HepG2 (cell line): Measurements from ENCODE around the gene RAB20. TPM values are rescaled to one million over a fixed set of nuclear protein-coding genes. Genes with fewer than 3 reads are reported as not detected.

ENCODE experiments used
- ARHGAP35 ChIP-seq: sonication (generic); formaldehyde crosslinking; IDR thresholded peaks from 2 replicates; pipeline ENCODE4 v1.9.0; 2022; ENCODE audit warnings: mild to moderate bottlenecking, inconsistent platforms, moderate library complexity, missing genetic modification reagents, borderline replicate concordance
- ATM ChIP-seq: fragments of 450-650 bp; IDR thresholded peaks from 2 replicates; pipeline ENCODE4 v1.7.1; 2017; ENCODE audit warnings: mild to moderate bottlenecking, borderline replicate concordance
- CEBPB ChIP-seq: IDR thresholded peaks from 2 replicates; pipeline ENCODE4 v1.6.1; 2011; ENCODE audit warnings: low read depth, low read length, improper control_type of control experiment, borderline replicate concordance
- CEBPG ChIP-seq: IDR thresholded peaks from 2 replicates; pipeline ENCODE4 v1.6.1; 2016
- EHMT2 ChIP-seq: fragments of 200-600 bp; sonication (generic); IDR thresholded peaks from 2 replicates; pipeline ENCODE4 v1.7.0; 2017; ENCODE audit warnings: antibody characterized with exemption, low read depth, low read length, borderline replicate concordance
- ELF3 ChIP-seq: IDR thresholded peaks from 2 replicates; pipeline ENCODE4 v1.6.1; 2016; ENCODE audit warnings: missing genetic modification reagents, missing compliant biosample characterization
- EZH2 ChIP-seq: conservative IDR thresholded peaks from 2 replicates; pipeline ENCODE4 v1.6.1; 2012; ENCODE audit warnings: mild to moderate bottlenecking, low read depth, low read length, moderate library complexity
- GPBP1L1 ChIP-seq: sonication (generic); formaldehyde crosslinking; IDR thresholded peaks from 2 replicates; pipeline ENCODE4 v1.5.0; 2020; ENCODE audit warnings: mild to moderate bottlenecking, missing genetic modification reagents
- HOXA9 ChIP-seq: sonication (generic); formaldehyde crosslinking; IDR thresholded peaks from 2 replicates; pipeline ENCODE4 v1.8.1; 2022; ENCODE audit warnings: missing genetic modification reagents, mild to moderate bottlenecking, moderate library complexity, borderline replicate concordance
- POLR2AphosphoS2 ChIP-seq: IDR thresholded peaks from 2 replicates; pipeline ENCODE4 v1.6.1; 2011; ENCODE audit warnings: low read depth, low read length, improper control_type of control experiment
- RFX3 ChIP-seq: IDR thresholded peaks from 2 replicates; pipeline ENCODE4 v1.6.1; 2016; ENCODE audit warnings: missing biosample characterization, missing genetic modification reagents
- SAP130 ChIP-seq: IDR thresholded peaks from 2 replicates; pipeline ENCODE4 v1.6.1; 2016; ENCODE audit warnings: low read depth
- SP5 ChIP-seq: IDR thresholded peaks from 2 replicates; pipeline ENCODE4 v1.6.1; 2016; ENCODE audit warnings: low read depth, borderline replicate concordance
- STAG1 ChIP-seq: sonication (generic); formaldehyde crosslinking; IDR thresholded peaks from 2 replicates; pipeline ENCODE4 v1.4.0; 2020; ENCODE audit warnings: missing genetic modification reagents
- TEF ChIP-seq: sonication (generic); formaldehyde crosslinking; IDR thresholded peaks from 2 replicates; pipeline ENCODE4 v1.5.0; 2020; ENCODE audit warnings: missing genetic modification reagents
- TGIF2 ChIP-seq: IDR thresholded peaks from 2 replicates; pipeline ENCODE4 v1.6.1; 2016; ENCODE audit warnings: control low read depth, missing compliant biosample characterization
- ZFAT ChIP-seq: sonication (generic); formaldehyde crosslinking; conservative IDR thresholded peaks from 2 replicates; pipeline ENCODE4 v1.8.1; 2023; ENCODE audit warnings: missing genetic modification reagents, inconsistent platforms
- ZFP90 ChIP-seq: sonication (generic); formaldehyde crosslinking; IDR thresholded peaks from 2 replicates; pipeline ENCODE4 v1.8.0; 2022; ENCODE audit warnings: missing genetic modification reagents, mild to moderate bottlenecking, inconsistent platforms, borderline replicate concordance
- ZFP91 ChIP-seq: sonication (generic); formaldehyde crosslinking; IDR thresholded peaks from 2 replicates; pipeline ENCODE4 v1.9.0; 2022; ENCODE audit warnings: missing genetic modification reagents, mild to moderate bottlenecking, borderline replicate concordance
- ZNF143 ChIP-seq: sonication (generic); formaldehyde crosslinking; IDR thresholded peaks from 2 replicates; pipeline ENCODE4 v1.4.0; 2020; ENCODE audit warnings: missing genetic modification reagents
- ZNF232 ChIP-seq: sonication (generic); formaldehyde crosslinking; IDR thresholded peaks from 2 replicates; pipeline ENCODE4 v1.4.0; 2020; ENCODE audit warnings: missing genetic modification reagents, borderline replicate concordance
- ZNF256 ChIP-seq: sonication (generic); formaldehyde crosslinking; conservative IDR thresholded peaks from 2 replicates; pipeline ENCODE4 v1.4.0; 2020; ENCODE audit warnings: missing genetic modification reagents
- ZNF335 ChIP-seq: sonication (generic); formaldehyde crosslinking; IDR thresholded peaks from 2 replicates; pipeline ENCODE4 v1.4.0; 2020; ENCODE audit warnings: missing genetic modification reagents
- ZNF362 ChIP-seq: sonication (generic); formaldehyde crosslinking; IDR thresholded peaks from 2 replicates; pipeline ENCODE4 v1.4.0; 2020; ENCODE audit warnings: missing genetic modification reagents, mild to moderate bottlenecking, borderline replicate concordance
- ZNF512 ChIP-seq: sonication (generic); formaldehyde crosslinking; IDR thresholded peaks from 2 replicates; pipeline ENCODE4 v1.4.0; 2020; ENCODE audit warnings: mild to moderate bottlenecking, missing genetic modification reagents
- ZNF652 ChIP-seq: IDR thresholded peaks from 2 replicates; pipeline ENCODE4 v1.6.1; 2016; ENCODE audit warnings: low read depth, borderline replicate concordance
- polyA plus RNA-seq, 8 experiments: library from polyadenylated mRNA; depleted of rRNA in 3 of 8; stranded (reverse) in 7 of 8; unstranded in 1 of 8; fragments of >200 nt; fragmentation: Illumina TruSeq in 4 of 8; extraction: Trizol in 4 of 8; gene quantifications; 2 replicates each; pipeline versions ENCODE4 v1.2.1 to v1.2.3, GENCODE V29; 2011 to 2016; ENCODE audit warnings: low read depth in 4 of 8, missing spikeins in 1 of 8, mixed read lengths in 1 of 8; ENCODE audit not compliant: insufficient read depth in 1 of 8
- total RNA-seq, 5 experiments: library from RNA; depleted of rRNA; stranded (reverse); fragments of >200 nt; fragmentation: Illumina TruSeq; extraction: Trizol; gene quantifications; 2 replicates each; pipeline ENCODE4 v1.2.3, GENCODE V29; 2016; ENCODE audit warnings: low read depth in 1 of 5

The RAB20 gene
- total and polyA plus RNA-seq, 2 of the 13 experiments (the other 11 are each of a cell fraction or from before 2014, with no cell fraction given), result 15.6 to 30.5 TPM

- TF ChIP-seq ZNF512 (CRISPR knock-in tag) (no peak), EHMT2 (no peak), CEBPB (0 out of 2 replicates have a peak, but pooled peaks have one; percentile 26), CEBPG (CRISPR knock-in tag) (peak; percentile 39; the same call in 1 of the 2 replicates), EZH2 (no peak), TEF (no peak), ZNF335 (no peak), SP5 (no peak), STAG1 (CRISPR knock-in tag) (peak; percentile 84), ZNF143 (CRISPR knock-in tag) (no peak), ZFP90 (CRISPR knock-in tag) (no peak), ZNF652 (CRISPR knock-in tag) (no peak), ZFAT (no peak), GPBP1L1 (CRISPR knock-in tag) (no peak), ZNF256 (CRISPR knock-in tag) (no peak), TGIF2 (0 out of 2 replicates have a peak, but pooled peaks have one; percentile 18), ELF3 (CRISPR knock-in tag) (0 out of 2 replicates have a peak, but pooled peaks have one; percentile 23), ATM (no peak), ZFP91 (CRISPR knock-in tag) (no peak), ZNF362 (CRISPR knock-in tag) (no peak), RFX3 (CRISPR knock-in tag) (no peak), SAP130 (CRISPR knock-in tag) (peak; percentile 28), HOXA9 (CRISPR knock-in tag) (no peak), ARHGAP35 (no peak), ZNF232 (CRISPR knock-in tag) (no peak), POLR2AphosphoS2 (no peak)
These were observed 32.1 kb upstream of the RAB20 start (continued) for GRCh38 chr13:110593430-110594130.
